DOHH2 (cell line): ENCODE measurements around the gene CREB3L2.

Source experiments
- EZH2phosphoT487 ChIP-seq: fragments of 200-600 bp; sonication (generic); IDR thresholded peaks from 2 replicates; pipeline ENCODE4 v1.6.1; 2017; ENCODE audit warnings: borderline replicate concordance, mild to moderate bottlenecking, antibody characterized with exemption, low read length, moderate library complexity, mixed read lengths
- TF ChIP-seq, protein P1 (sequence below): fragments of 200-600 bp; sonication (generic); IDR thresholded peaks from one replicate; pipeline ENCODE4 v1.5.1; 2014; ENCODE audit warnings: antibody characterized with exemption, mild to moderate bottlenecking, low read depth, low read length; ENCODE audit not compliant: poor library complexity, severe bottlenecking

DNA sequence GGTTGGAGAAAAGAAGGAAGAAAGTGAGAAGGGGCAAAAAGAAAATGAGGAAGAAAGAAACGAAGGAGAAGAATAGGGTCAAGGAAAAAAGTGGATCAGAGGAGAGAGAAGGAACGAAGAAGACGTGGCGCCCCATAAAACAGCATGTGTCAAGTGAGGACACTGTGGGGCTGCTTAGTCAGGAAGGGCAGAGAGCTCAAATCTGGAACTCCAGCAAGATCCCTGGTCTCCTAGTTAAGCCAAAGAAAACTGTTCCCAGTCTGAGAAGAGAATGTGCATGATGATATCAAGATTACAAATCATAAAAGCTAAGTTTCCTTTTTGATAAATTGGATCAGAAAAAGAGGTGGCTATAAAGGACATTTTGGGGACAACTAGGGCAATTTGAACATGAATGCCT, 33.0 kb downstream of the CREB3L2 start:
- TF ChIP-seq, protein P1, sequence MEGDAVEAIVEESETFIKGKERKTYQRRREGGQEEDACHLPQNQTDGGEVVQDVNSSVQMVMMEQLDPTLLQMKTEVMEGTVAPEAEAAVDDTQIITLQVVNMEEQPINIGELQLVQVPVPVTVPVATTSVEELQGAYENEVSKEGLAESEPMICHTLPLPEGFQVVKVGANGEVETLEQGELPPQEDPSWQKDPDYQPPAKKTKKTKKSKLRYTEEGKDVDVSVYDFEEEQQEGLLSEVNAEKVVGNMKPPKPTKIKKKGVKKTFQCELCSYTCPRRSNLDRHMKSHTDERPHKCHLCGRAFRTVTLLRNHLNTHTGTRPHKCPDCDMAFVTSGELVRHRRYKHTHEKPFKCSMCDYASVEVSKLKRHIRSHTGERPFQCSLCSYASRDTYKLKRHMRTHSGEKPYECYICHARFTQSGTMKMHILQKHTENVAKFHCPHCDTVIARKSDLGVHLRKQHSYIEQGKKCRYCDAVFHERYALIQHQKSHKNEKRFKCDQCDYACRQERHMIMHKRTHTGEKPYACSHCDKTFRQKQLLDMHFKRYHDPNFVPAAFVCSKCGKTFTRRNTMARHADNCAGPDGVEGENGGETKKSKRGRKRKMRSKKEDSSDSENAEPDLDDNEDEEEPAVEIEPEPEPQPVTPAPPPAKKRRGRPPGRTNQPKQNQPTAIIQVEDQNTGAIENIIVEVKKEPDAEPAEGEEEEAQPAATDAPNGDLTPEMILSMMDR = no peak
- TF ChIP-seq EZH2phosphoT487 = no peak
